CD4-positive, alpha-beta T cell (primary cell): Measurements from ENCODE around the gene ZGPAT. TPM values are rescaled to one million over a fixed set of nuclear protein-coding genes. Genes with fewer than 3 reads are reported as not detected.

ENCODE experiments used
- ATAC-seq: fragments of 200-7000 bp; cut with Tn5 transposase; one replicate; pipeline ENCODE4 v1.10.0; 2022; ENCODE audit warnings: mild to moderate bottlenecking; ENCODE audit not compliant: poor library complexity
- CTCF ChIA-PET: fragments of 350-600 bp; sonication (Branson Sonifier 250); formaldehyde crosslinking; loops from one replicate; lab custom pipeline; 2021; ENCODE audit warnings: antibody characterized with exemption, inconsistent platforms; lab: Charles Lee
- POLR2A ChIA-PET: fragments of 350-600 bp; sonication (Branson Sonifier 250); formaldehyde crosslinking; loops from one replicate; lab custom pipeline; 2021; ENCODE audit warnings: antibody characterized with exemption, inconsistent platforms; lab: Charles Lee
- DNase-seq, 14 experiments: peaks; one replicate each; pipeline ENCODE4 v3.0.0-alpha.2; 2013 to 2020; ENCODE audit warnings: mixed read lengths in 2 of 14
- H3K27ac ChIP-seq, 2 donors: one replicate each; pipeline versions ENCODE4 v1.5.1 to v1.7.0; 2013; ENCODE audit warnings: low read length in 2 of 2, low read depth in 1 of 2, mild to moderate bottlenecking in 1 of 2
- H3K27me3 ChIP-seq, 2 experiments: 1 replicate in 1 of 2; 2 replicates in 1 of 2; pipeline versions ENCODE4 v1.6.1 to v1.7.0; 2013; ENCODE audit warnings: low read length in 2 of 2, control low read depth in 1 of 2, mild to moderate bottlenecking in 1 of 2, moderate library complexity in 1 of 2; ENCODE audit not compliant: insufficient read depth in 2 of 2, control insufficient read depth in 1 of 2
- H3K36me3 ChIP-seq: one replicate; pipeline ENCODE4 v1.6.1; 2013; ENCODE audit warnings: low read length, control low read depth; ENCODE audit not compliant: insufficient read depth
- H3K4me1 ChIP-seq: one replicate; pipeline ENCODE4 v1.6.1; 2013; ENCODE audit warnings: low read length, control low read depth; ENCODE audit not compliant: insufficient read depth
- H3K4me3 ChIP-seq: one replicate; pipeline ENCODE4 v1.5.1; 2013; ENCODE audit warnings: mild to moderate bottlenecking, low read length, moderate library complexity
- H3K9me3 ChIP-seq, 2 experiments: 1 replicate in 1 of 2; 2 replicates in 1 of 2; pipeline versions ENCODE4 v1.6.1 to v1.7.0; 2013; ENCODE audit warnings: low read length in 2 of 2, mild to moderate bottlenecking in 2 of 2, control low read depth in 1 of 2, moderate library complexity in 1 of 2; ENCODE audit not compliant: control insufficient read depth in 1 of 2, insufficient read depth in 1 of 2
- H3K27ac Mint-ChIP-seq: one replicate; pipeline ENCODE4 v1.8.0; 2020; ENCODE audit warnings: mixed read lengths
- H3K27me3 Mint-ChIP-seq: one replicate; pipeline ENCODE4 v1.8.0; 2021; ENCODE audit warnings: mixed read lengths
- H3K36me3 Mint-ChIP-seq: one replicate; pipeline ENCODE4 v1.8.0; 2021; ENCODE audit warnings: low read depth, mixed read lengths
- H3K4me1 Mint-ChIP-seq: one replicate; pipeline ENCODE4 v1.8.0; 2021; ENCODE audit warnings: low read depth, mixed read lengths
- H3K4me3 Mint-ChIP-seq: one replicate; pipeline ENCODE4 v1.8.0; 2020; ENCODE audit warnings: mild to moderate bottlenecking, mixed read lengths
- H3K9me3 Mint-ChIP-seq: one replicate; pipeline ENCODE4 v1.8.0; 2020; ENCODE audit warnings: mixed read lengths
- intact Hi-C, 2 experiments: fragments of 100-400 bp; cut with DNase I in 1 of 2; cut with micrococcal nuclease in 1 of 2; formaldehyde crosslinking; loops; one replicate each; pipeline versions ENCODE4 v1.15.1 to v1.9.0; 2023 to 2025; cut with DNase I, micrococcal nuclease
- total RNA-seq, 174 experiments: library from RNA in 2 of 174; stranded (reverse) in 2 of 174; gene quantifications; one replicate each; pipeline ENCODE4 v1.2.3 and lab custom pipeline; 2021 to 2026
- TF ChIP-seq, protein P1 (sequence below): fragments of 200-600 bp; IDR thresholded peaks from one replicate; pipeline ENCODE4 v1.8.0; 2022; ENCODE audit warnings: antibody characterized with exemption, mild to moderate bottlenecking

ZGPAT gene
- total RNA-seq, 2 experiments from 2014 or later: 28.2 to 33.4 TPM

DNA sequence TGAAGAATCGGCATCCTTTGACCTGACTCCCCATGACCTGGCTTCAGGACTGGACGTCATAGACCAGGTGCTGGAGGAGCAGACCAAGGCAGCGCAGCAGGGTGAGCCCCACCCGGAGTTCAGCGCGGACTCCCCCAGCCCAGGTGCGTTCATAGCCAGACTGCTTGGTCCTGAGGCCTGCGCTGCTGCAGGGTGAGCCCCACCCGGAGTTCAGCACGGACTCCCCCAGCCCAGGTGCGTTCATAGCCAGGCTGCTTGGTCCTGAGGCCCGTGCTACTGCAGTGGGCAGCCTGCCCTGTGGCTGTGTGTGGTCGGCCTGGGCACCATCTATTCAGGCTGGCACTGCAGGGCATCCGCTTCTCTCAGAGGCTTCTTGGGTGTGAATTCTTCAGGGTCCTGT is 33.9 kb upstream of the ZGPAT start:
- intact Hi-C loops: no loop called here
- ChIA-PET CTCF (no interaction called here), POLR2A (no interaction called here)
- H3K9me3 ChIP-seq: no peaks in the 10 kb centered on the region
- TF ChIP-seq, protein P1, sequence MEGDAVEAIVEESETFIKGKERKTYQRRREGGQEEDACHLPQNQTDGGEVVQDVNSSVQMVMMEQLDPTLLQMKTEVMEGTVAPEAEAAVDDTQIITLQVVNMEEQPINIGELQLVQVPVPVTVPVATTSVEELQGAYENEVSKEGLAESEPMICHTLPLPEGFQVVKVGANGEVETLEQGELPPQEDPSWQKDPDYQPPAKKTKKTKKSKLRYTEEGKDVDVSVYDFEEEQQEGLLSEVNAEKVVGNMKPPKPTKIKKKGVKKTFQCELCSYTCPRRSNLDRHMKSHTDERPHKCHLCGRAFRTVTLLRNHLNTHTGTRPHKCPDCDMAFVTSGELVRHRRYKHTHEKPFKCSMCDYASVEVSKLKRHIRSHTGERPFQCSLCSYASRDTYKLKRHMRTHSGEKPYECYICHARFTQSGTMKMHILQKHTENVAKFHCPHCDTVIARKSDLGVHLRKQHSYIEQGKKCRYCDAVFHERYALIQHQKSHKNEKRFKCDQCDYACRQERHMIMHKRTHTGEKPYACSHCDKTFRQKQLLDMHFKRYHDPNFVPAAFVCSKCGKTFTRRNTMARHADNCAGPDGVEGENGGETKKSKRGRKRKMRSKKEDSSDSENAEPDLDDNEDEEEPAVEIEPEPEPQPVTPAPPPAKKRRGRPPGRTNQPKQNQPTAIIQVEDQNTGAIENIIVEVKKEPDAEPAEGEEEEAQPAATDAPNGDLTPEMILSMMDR: no peak
- Mint-ChIP-seq H3K9me3 (no peaks in the 10 kb centered on the region), H3K4me1 (no peaks in the 10 kb centered on the region), H3K27ac (no peak overlapping the region), H3K27me3 (no peaks in the 10 kb centered on the region), H3K4me3 (no peak overlapping the region), H3K36me3 (peaks cover 23% of the 10 kb centered on the region)
- H3K36me3 ChIP-seq: peaks cover 4% of the 10 kb centered on the region
- no peak overlapping the region for H3K27ac ChIP-seq
- H3K4me1 ChIP-seq: no peaks in the 10 kb centered on the region
- DNase-seq: no peak
- no peak for ATAC-seq
- H3K27me3 ChIP-seq: no peaks in the 10 kb centered on the region
- H3K4me3 ChIP-seq: no peak overlapping the region

DNA sequence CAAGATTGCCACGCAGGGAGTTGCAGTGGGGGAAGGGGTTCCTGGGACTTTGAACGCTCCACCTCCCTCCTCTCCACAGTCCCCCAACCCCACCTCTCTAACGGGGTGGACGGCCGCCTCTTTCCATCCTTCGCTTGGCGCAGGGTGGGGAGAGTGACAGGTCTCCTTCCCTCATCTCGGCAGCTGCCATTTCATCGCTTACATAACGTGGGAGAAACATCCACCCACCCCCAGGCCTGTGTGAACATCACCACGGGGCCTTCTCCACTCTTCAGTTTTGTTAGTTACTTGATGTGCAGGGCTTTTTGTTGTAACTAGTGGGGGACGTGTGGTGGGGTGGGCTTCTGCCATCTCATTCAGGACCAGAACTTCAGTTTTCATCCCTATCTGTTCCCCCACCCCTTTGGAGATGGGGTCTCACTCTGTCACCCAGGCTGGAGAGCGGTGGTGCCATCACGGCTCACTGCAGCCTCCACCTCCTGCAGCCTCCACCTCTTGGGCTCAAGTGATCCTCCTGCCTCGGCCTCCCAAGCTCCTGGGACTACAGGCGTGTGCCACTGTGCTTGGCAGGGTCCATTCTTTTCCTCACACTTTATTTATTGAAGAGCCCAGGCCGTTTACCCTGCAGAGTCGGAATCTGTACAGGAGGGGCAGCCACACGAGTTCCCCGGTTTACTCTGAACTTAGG is 32.0 kb upstream of the ZGPAT start:
- Mint-ChIP-seq H3K4me1 (no peaks in the 10 kb centered on the region), H3K27ac (no peak overlapping the region), H3K4me3 (no peak overlapping the region), H3K9me3 (no peaks in the 10 kb centered on the region), H3K36me3 (peaks cover 19% of the 10 kb centered on the region), H3K27me3 (no peaks in the 10 kb centered on the region)
- Histone ChIP-seq H3K27me3 (no peaks in the 10 kb centered on the region), H3K4me3 (no peak overlapping the region), H3K4me1 (no peaks in the 10 kb centered on the region), H3K36me3 (peaks cover 5% of the 10 kb centered on the region), H3K27ac (no peak overlapping the region), H3K9me3 (no peaks in the 10 kb centered on the region)
- ChIA-PET POLR2A (no interaction called here), CTCF (no interaction called here)
- ATAC-seq (no peak), DNase-seq (no peak)
- intact Hi-C loops: no loop called here
- TF ChIP-seq, protein P1: no peak

DNA sequence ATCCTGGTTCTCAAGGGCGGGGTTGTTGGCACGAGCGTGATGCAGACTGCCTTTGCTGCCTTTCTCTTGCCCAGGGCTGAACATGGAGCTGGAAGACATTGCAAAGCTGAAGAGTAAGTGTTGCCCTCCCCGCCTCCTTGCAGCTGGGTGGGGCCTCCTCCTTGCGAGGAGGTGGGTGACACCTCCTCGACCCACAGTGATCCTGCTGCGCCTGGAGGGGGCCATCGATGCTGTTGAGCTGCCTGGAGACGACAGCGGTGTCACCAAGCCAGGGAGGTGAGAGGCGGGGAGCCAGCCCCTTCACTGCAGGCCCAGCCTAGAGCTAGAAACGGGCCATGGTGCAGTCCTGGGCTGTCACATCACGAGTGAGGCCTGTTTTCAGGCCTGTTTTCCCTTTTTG is 29.8 kb upstream of the ZGPAT start:
- H3K27ac Mint-ChIP-seq: no peak overlapping the region
- POLR2A ChIA-PET: no interaction called here

More for the DNA sequence above, 29.8 kb upstream of the ZGPAT start:
- no peak overlapping the region for H3K4me3 Mint-ChIP-seq
- no peaks in the 10 kb centered on the region for H3K4me1 Mint-ChIP-seq
- H3K36me3 ChIP-seq: peaks cover 5% of the 10 kb centered on the region
- no peaks in the 10 kb centered on the region for H3K4me1 ChIP-seq
- DNase-seq: no peak
- peaks cover 15% of the 10 kb centered on the region for H3K36me3 Mint-ChIP-seq
- no peaks in the 10 kb centered on the region for H3K9me3 ChIP-seq
- H3K4me3 ChIP-seq: no peak overlapping the region
- TF ChIP-seq, protein P1: no peak
- no peaks in the 10 kb centered on the region for H3K27me3 ChIP-seq
- no peaks in the 10 kb centered on the region for H3K27me3 Mint-ChIP-seq
- intact Hi-C loops: no loop called here
- CTCF ChIA-PET: no interaction called here
- no peaks in the 10 kb centered on the region for H3K9me3 Mint-ChIP-seq
- ATAC-seq: no peak
- H3K27ac ChIP-seq: no peak overlapping the region
